ENCODE data around the gene ATP2B2.

DNA sequence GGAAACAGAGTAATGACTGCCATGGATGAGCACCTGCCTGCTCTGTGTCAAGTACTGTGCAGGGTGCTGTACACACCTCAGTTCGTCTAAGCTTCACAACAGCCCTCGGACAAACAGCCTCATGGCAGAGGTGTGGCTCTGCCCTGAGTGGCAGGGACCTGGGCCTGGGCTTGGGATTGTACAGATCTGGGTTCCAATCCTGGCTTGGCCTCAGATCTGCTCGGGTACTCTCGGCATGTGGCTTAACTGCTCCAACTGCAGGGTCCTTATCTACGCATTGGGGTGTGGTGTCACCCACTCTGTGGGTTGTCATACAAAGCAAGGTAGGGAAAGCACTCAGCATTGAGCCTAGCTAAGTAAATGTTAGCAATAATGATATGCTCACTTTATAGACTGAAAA lies 137.9 kb downstream of the ATP2B2 start:
- TF ChIP-seq POLR2A (IDR thresholded peaks at IDR 0.05): no peak
- TF ChIP-seq, protein P1, sequence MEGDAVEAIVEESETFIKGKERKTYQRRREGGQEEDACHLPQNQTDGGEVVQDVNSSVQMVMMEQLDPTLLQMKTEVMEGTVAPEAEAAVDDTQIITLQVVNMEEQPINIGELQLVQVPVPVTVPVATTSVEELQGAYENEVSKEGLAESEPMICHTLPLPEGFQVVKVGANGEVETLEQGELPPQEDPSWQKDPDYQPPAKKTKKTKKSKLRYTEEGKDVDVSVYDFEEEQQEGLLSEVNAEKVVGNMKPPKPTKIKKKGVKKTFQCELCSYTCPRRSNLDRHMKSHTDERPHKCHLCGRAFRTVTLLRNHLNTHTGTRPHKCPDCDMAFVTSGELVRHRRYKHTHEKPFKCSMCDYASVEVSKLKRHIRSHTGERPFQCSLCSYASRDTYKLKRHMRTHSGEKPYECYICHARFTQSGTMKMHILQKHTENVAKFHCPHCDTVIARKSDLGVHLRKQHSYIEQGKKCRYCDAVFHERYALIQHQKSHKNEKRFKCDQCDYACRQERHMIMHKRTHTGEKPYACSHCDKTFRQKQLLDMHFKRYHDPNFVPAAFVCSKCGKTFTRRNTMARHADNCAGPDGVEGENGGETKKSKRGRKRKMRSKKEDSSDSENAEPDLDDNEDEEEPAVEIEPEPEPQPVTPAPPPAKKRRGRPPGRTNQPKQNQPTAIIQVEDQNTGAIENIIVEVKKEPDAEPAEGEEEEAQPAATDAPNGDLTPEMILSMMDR (IDR thresholded peaks at IDR 0.05): no peak

All from uterus (tissue), 2 donors.